MV-4-11 (cell line): ENCODE results near the gene ALX4.

Experiments
- DNase-seq: peaks from one replicate; lab custom pipeline; 2025; lab: John Stamatoyannopoulos, UW

ALX4 gene

DNA sequence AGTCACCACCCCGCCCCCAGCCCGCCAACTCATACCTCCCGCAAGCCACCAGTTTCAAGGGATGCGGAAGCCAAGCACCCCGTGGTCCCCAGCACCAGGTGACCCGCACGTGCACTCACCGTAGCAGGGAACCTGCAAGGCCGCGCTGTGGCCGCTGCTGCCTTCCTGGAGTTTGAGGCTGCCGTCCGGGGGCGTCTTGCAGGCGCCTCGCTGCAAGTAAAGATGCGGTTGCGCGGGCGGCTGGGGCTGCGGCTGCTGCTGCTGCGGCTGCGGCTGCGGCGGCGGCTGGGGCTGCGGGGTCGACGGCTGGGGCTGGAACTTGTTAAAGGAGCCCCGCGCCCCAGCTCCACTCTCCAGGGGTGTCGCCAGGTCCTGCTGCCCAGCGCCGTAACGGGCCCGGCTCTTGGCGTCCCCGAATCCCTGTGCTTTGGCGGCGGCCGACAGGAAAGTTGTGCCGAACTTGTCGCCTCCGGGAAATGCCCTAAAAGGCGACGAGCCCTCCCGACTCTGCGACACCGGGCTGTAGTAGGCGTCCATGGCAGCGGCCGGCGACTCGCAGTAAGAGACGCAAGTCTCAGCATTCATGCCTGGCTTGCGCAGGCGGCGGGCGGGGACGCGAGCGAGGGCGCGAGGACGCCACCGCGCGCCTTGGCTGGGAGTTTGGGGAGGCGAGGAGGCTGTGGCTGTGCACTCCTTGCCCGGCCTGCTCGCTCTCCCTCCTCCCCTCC lies at the start of gene ALX4:
TSS of gene ALX4 (minus strand) at position 662 of the 728 bp plus-strand sequence. CDS start at position 585, 77 bp downstream.
- peak; percentile 12 for DNase-seq

DNA sequence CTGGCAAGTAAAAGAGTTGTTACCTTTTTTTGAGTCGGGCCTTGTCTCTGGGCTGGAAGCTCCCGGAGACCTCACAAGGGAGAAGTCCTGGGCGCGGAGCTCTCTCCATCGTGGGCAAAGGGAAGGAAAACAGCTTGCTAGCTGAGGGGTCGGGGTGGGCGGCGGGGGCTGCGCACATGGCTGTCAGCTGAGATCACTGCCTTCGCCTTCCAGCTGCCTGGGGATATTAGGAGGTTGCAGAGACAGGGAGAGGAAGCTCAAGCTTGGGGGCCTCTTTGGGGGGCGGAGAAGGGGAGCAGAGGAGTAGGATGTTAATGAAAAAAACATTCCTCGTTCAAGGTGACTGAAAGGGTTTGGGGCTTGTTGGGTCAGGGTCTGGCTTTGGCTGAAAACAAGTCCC lies 49.2 kb upstream of the ALX4 start:
- DNase-seq = no peak

DNA sequence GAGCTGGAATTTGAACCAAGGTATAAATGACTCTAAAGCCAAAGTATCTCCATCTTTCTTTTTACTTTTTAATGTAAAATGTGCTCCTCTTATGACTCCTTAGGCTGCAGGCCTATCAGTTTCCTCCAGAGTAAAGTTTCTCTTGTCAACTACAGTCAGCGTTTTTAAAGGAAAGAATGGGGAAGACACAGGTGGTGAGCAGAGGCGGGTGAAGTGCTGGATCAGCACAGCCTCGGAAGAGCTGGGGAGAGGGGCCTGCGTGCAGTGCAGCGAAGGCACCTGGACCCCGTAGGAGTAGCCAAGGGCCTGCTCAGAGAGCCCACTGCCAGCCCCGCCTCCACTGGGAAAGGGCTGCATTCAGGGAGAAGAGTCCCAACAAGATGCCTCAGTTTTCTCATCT lies 48.8 kb upstream of the ALX4 start:
- no peak for DNase-seq

DNA sequence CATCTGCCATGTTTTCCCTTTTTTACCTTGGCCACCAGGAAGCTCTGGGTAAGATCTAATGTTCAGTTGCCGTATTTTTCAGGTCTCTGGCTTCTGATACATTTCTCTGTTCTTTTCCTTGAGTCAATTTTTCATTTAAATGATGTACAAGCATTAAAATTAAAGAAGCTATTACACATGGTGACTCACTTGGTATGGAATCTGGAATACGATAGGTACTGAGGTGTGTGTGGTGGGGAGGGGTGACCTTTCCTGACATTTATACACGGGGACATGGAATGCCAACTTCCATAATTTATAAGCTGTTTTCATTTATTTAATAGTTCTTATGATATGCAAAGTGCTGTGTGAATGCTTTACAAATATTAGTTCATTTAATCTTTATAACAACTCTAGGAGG lies 47.8 kb upstream of the ALX4 start:
- no peak for DNase-seq

DNA sequence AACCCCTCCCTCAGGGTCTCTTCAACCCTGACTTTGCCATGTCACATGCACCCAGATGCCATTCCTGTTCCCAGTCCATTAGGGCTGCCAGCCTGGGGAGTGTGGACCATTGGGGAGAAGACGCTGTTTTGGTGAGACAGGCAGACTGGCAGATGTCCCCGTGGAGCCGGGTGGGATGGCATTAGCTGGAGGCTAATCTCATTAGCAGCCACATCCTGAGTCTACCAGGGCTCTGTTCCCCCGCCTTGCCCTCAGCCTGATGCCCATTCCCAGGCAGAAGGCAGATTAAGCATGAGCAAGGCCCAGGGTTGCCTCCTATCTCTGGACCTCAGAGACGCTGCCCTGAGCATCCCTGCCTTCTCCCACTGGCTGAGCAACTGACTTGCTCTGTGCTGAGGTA lies 46.4 kb upstream of the ALX4 start:
- no peak for DNase-seq

DNA sequence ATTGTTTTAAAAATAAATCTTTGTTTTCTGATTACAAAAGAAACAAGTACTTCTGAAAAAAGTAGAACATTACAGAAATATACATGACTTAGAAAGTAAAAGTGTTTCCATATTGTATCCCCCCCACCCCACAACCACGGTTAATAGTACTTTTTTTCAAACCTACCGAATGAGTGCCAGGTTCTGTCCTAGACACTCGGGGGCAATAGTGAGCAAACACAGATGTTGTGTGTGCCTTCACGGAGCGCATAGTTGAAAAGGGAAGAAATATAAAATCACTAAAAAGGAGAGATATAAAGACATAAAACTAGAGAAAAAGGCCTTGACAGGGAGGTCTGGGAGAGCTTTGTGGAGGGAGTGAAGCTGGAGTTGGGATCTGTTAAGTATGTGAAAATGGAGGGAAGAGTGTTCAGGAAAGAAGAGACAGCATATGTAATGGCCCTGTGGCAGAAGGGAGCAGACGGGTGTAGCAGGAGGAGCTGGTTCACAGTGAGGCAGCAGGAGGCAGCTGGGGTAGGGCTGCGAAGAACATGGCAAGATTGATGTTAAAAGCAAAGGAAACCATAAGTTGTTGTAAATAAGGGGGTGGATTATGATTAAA lies 42.1 kb upstream of the ALX4 start:
- DNase-seq = no peak

DNA sequence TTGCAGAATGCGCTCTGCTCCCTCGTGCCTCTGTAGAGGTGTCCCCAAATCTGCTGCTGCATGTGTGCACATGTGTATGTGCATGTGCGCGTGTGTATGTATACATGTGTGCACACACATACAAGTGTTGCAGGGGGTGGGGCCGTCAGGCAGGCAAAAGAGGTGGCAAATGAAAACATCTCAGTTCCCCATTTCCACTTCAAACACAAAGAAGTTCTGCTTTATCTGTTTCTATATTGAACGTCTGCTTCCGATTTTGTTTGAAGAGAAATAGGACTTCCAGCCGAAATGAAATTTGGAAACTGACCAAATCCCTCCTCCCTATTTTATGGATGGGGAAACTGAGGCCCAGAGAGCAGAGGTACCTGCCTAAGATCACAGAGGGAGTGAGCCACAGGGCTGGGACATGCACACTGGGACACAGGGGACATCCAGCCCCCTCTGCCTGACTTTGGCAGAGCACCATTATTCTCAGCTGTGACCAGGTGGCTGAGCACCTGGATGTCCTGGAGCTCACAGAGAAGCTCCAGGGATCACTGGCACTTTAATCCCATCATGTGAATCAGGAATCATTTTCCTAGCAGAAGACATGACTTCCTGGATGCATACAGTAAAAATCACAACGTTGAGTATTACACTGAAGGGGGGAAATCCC lies 41.2 kb upstream of the ALX4 start:
- peak; percentile 89 for DNase-seq

DNA sequence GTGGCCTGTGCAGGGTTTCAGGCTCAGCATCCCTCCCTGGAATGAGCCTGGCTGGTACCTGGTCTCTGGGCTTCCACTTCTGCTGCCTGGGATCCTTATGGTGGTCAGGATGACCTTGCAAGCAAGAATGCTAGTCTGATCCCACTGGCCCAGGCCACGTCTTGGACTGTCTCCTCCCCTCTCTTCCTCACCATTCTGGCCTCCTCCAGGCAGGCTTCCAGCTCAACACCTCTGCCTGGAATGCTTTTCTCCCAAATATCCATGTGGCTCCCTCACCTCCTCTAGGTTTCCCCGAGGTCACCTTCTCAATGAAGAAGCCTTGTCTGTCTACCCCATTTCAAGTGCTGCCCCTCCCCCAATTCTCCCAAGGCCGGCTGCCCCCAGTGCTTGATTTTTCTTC lies 39.4 kb upstream of the ALX4 start:
- DNase-seq = no peak

DNA sequence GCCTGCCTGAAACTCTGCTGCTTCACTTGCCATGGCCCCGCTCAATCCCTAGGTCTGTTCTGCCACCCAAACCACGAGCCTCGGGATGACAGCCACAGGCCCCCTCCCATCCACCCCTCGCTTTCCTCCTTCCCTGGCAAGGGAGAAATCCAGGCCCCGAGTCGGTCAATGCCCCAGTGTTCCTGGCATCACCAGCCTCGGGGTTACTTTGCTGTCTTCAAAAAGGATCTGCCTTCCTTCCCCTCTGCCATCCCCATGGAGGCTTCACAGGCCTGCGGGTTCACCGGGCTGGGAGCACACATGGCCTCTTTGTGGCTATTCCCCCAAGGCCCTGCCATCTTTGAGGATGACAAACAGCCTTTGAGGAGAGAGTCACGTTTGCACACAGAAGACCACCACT lies 38.8 kb upstream of the ALX4 start:
- no peak for DNase-seq

DNA sequence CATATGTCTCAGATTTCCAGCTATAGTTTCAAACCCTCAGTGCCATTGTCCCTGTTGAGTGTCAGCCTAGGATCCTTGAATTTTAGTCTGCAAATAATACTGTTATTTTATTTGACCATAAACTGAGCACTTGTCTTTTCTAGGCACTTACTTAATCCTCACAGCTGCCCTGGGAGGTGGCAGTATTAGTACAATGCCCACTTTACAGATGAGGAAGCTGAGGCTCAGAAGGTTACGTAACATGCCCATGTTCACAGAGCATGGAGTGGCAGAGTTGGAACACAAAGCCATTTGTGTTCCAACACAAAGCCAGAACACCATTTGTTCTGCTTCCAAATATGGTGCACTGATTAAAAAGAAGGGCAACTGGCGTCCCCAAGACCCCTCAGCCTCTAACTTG lies 38.2 kb upstream of the ALX4 start:
- peak; percentile 17 for DNase-seq

DNA sequence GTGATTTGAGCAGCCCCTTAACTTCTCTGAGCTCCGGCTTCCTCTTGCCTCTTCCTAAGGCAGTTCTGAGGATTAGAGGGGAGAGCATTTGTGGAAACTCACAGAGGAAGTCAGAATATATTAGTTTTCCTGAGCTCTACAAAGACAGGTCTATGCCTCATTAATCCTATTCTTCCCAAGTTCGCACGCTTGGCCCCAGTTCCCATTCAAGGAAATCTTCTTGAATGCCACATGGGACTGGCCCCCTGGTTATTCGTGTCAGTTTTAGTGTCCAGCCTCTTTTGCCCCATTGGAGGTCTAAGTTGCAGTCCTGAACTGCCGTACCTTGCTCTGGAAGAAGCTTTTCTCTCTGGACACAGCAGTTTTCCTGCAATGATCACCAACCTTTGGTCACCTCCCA lies 37.6 kb upstream of the ALX4 start:
- no peak for DNase-seq

DNA sequence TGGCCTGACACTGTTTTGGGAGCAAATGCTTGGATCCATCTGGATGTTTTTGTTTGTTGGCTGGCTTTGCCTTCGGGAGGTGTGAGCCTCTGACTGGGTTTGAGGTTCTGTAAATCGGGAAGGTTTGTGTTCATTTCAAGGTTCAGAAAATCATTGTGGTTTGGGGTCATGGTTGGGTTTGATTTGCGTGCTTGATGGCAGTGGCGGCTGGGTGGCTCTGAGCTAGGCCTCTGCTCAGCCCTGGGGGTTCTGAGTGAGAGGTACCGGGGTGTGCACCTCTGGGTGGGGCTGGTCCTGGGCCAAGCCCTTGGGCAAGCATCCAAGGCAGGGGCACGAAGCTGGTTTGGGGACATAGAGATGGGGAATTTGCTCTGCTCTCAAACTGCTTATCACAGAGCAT lies 37.0 kb upstream of the ALX4 start:
- DNase-seq = no peak

DNA sequence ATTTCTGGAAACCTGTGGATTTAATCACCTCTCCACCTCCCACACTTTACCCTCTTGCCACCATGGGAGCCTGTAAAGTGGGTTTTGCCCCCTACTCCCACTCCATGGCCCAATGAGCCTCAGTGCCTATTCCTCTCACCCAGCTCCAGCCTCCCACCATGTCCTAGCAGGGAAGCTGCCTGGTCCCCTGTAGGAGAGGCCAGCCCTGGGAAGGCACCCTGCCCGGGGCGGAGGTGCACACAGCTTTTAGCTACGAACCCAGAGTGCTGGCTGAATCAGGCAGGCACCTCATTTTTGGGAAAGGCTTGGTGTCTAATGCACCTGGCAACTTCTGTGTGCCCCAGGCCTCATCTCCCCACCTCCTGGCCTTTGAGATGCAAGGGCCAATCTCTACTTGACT lies 35.8 kb upstream of the ALX4 start:
- DNase-seq = no peak

DNA sequence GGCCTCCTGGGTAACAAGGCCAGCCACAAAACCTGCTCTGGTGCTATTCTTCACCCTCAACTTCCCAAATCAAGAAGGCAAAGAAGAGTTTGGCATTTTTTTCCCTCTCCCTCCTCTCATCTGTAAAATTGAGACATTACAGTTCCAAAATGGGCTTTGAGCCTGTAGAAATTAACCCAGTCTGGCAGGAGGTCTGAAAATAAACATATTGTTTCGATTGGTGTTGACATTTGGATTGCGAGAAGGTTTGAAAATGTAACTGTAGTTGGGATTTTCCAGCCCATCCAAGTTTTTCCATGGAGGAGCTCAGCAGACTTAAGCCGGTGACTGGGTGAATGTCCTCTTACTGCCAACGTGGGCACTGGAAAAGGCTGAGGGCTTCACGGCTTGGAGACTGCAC lies 35.0 kb upstream of the ALX4 start:
- no peak for DNase-seq

DNA sequence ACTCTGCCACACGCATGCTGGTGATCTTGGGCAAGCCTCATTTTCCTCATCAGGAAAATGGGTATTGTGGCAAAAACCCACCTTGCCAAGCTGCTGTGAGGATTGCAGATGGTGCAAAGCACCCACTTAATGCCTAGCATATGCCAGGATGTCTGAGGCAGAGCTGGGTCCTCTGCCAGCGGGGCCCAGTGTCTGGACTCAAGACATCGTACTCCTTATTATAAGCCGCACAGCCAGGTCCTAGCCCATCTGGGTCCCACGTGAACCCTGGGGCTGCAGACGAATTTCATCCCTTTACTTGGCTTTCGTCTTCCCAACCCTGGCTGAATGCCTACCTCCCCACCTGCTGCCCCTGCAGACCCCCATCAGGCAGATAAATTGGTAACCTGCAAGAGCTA lies 34.5 kb upstream of the ALX4 start:
- no peak for DNase-seq

DNA sequence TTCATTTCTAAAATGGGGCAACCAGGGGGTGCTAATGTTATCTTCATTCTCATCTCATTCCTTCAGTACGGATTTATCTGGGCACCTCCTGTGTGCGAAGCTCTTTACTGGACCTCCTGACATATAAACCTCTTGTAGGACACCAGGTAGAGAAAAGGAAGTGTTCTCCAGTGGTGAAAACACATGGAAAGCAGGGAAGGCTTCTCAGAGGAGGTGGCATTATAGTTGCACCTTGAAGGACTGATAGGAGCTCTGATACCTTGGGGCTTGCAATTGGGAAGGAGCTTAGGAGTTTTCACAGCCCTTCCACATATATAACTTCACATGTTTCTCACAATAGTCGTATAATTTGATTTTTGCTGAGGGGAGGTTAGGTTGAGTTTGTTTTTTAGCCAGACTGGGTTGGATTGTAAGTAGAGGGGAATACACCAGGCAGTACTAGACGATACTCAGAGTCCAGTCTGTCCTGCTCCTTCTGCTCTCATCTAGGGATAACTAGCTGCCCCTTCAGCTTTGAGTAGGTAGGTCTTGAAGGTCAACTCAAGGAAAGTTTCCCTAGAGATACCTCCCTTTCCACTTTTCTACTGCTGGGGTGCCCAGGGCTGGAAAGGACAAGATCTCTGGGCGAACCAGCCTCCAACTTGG lies 34.0 kb upstream of the ALX4 start:
- DNase-seq = no peak

DNA sequence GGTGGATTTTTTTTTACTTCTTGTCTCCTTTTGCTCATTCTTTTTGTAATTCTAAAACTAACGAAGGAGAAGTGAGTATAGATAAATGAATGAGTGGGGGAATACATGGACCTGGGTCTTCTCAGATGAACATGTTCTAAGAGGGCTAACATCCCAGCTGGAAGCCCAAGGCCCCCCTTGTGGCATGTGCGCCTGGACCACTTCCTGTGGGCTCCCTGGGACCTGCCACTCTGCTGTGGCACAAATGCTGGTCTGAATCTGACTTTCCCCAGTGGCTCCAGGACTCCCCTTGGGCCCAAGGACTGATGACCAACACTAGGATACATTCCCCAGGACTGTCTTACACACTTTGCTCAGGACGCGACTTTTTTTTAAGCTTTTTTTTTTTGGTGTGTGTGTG lies 32.7 kb upstream of the ALX4 start:
- DNase-seq = no peak

DNA sequence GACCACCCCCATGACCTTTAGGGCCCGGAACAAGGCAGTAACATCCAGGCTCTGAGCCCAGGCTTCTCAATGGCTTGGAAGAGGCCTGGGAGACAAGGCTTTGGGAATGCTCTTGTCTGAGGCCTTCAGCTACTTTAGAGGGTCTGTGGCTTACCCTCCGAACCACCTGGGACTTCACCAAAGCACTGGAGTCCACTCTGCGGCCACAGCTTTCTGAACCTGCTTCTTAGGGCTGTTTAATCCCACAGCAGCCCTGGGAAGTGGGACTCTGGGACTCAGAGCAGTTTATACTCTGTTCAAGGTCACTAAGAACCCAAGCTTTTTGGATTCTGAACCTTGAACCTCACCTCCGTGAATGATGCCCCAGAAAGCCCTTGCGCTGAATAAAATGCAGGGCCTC lies 30.7 kb upstream of the ALX4 start:
- no peak for DNase-seq

DNA sequence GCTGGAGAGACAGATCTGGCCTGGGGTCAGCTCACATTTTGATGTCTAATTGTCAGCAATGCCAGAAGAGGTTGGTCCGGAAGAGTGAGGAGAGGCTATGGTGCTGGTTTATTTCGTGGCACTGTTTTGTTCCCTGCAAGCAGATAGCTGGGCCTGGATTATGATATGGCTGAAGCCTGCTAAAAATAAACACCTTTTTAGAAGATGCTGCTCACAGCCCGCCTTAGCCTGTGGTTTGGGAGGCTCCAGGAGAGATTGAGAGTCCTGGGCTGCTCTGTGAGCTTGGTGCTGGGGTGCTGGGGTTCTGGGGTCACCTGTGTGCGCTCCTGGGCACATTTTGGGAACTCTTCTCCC lies 29.6 kb upstream of the ALX4 start:
- DNase-seq = no peak

DNA sequence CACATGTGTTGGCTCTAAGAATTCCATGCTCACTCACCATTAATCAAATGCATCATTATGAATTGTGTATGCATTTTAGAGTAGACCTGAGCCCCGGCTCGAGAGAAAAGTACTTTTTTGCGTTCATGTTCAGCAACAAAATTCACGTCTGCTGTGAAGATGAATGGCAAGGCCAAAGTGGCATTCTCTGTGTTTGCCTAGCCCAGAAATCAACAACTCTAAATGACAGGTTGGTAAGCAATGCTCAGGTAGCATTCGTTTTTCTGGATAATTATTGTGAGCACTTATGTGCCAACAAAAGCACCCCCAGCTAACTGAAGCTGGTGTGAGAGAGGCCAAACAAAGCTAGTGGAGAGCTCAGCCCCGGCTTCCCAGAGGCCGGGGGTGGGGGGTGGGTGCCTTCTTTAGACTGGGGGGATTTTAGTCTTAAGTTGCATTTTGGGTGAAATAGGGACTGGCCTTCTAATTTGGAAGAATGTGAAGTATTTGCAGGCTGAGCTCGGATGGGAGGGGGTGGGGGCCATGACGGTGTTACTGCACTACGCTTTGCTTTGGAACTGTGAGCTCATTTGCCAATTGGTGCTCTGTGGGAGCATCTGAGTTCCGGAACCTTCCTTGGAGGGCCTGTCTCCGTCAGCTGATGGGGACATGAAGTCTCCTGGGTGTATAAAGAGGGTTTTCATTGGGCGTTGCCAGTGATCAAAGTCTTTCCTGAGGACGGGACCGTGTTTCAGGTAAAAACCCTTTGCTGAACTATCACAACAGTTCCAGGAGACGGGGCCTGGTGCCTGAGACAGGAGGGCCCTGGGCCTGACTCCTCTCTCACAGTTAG lies 29.0 kb upstream of the ALX4 start:
- DNase-seq = no peak

DNA sequence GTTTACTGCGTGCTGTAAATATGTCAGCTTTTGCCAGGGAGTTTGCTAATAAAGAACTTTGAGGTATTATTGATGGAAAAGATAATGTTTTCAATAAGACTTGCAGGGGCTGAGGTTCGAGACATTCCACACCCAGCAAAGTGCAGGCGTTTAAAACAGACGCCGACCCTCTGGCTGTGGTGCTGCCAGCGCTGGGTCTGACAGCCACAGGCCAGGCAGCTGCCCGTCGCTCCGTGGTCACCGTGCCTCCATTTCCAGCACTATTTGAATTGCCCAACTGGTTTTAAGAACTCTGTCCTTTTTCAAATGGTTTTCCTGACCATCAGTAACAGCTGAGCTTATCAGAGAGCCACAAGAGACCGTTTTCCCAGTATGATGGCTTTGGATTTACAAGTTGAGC lies 28.1 kb upstream of the ALX4 start:
- no peak for DNase-seq

DNA sequence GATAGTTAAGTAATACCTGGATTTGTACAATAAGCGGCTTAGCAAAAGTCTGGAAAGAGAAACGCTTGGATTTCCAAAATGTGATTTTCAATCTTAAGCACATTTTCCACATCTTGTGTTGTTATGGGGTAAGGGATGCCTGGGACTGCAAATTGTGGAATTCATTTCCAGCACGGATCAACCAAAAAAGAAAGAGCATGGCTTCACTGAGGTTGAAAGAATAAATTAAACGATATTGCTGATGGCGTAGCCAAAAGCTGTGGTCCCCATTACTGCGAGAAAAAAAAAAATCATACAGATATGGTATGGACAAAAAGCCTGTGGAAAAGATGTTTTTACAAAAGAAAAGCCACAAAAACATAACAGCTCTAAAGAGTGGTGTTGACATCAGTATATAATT lies 26.0 kb upstream of the ALX4 start:
- DNase-seq = no peak
